GM19099 (cell line): Measurements from ENCODE around the gene FILIP1.

Source experiments
- POLR2A ChIP-seq: IDR thresholded peaks from 3 replicates; pipeline ENCODE4 v1.6.1; 2011; ENCODE audit warnings: low read depth; ENCODE audit not compliant: insufficient read length; ENCODE audit errors: extremely low read depth

The FILIP1 gene

GRCh38 chr6:75502884-75503283, 9.3 kb upstream of the FILIP1 start:
- no peak for TF ChIP-seq POLR2A

- no peak for TF ChIP-seq POLR2A
Measured at GRCh38 chr6:75501756-75502155, 8.2 kb upstream of the FILIP1 start.

GRCh38 chr6:75499640-75500039, 6.0 kb upstream of the FILIP1 start:
- no peak for TF ChIP-seq POLR2A

GRCh38 chr6:75498862-75499261, 5.3 kb upstream of the FILIP1 start:
- TF ChIP-seq POLR2A, result no peak

- no peak for TF ChIP-seq POLR2A
Measured at GRCh38 chr6:75497994-75498393, 4.4 kb upstream of the FILIP1 start.

GRCh38 chr6:75495011-75495410, 1.4 kb upstream of the FILIP1 start:
- TF ChIP-seq POLR2A, result no peak

GRCh38 chr6:75494290-75494689, 690 bp upstream of the FILIP1 start:
- no peak for TF ChIP-seq POLR2A

- TF ChIP-seq POLR2A, result no peak
Measured at GRCh38 chr6:75492386-75493153, 1.0 kb downstream of the FILIP1 start.

GRCh38 chr6:75491291-75491690, 2.3 kb downstream of the FILIP1 start:
- TF ChIP-seq POLR2A, result no peak

GRCh38 chr6:75490706-75491105, 2.9 kb downstream of the FILIP1 start:
- TF ChIP-seq POLR2A, result no peak

- no peak for TF ChIP-seq POLR2A
Measured at GRCh38 chr6:75489025-75489424, 4.6 kb downstream of the FILIP1 start.

GRCh38 chr6:75488033-75488432, 5.6 kb downstream of the FILIP1 start:
- TF ChIP-seq POLR2A, result no peak

GRCh38 chr6:75486850-75487518, 6.6 kb downstream of the FILIP1 start:
- TF ChIP-seq POLR2A, result no peak

GRCh38 chr6:75484535-75484934, 9.1 kb downstream of the FILIP1 start:
- no peak for TF ChIP-seq POLR2A

- TF ChIP-seq POLR2A, result no peak
Measured at GRCh38 chr6:75483136-75483952, 10.3 kb downstream of the FILIP1 start.
